ENCODE data around the gene C2orf72. TPM values are rescaled to one million over a fixed set of nuclear protein-coding genes. Genes with fewer than 3 reads are reported as not detected.
A peak's percentile ranks its signal among the peaks of the same experiment; 100 is the strongest.

The C2orf72 gene
- total and polyA plus RNA-seq, 8 donors = 3.3 to 41.4 (median 7.3) TPM; not detected in 1

DNA sequence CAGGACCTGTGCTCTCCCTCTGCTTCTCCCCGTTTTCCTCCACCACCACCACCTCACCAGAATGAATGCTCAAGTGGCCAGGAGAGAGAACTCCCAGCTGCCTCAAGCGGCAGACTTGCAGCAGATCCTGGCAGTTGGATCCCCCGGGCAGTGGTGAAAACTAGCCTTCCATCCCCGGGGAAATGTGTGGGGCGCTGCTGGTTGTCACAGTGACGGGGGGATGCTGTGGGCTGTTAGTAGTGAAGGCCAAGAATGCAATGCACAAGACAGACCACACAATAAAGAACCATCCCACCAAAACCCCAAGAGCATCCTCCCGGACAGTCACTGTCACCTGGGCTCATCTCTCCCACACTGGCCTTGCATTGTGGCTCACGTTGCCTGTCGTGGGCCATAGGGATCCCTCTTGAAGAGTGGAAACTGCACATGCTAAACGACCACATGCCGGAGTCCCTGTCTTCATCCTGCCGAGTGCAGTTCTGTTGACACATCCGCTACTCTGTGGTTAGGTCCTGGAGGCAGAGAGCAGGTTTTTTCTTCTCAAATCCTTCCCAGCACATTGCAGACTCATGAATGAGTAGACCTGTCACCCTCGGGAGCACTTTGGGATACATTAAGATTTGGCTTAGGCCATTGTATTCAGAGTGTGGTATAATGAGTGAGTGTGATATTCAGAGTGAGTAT, 27.9 kb upstream of the C2orf72 start:
- Histone ChIP-seq H3K27ac (no peak overlapping the region), H3K27me3 (peaks cover 0 to 5% (median 0%) of the 10 kb centered on the region in 3 donors), H3K36me3 (no peaks in the 10 kb centered on the region), H3K4me3 (no peak overlapping the region), H3K9me3 (no peaks in the 10 kb centered on the region), H3K4me1 (peaks cover 0 to 4% (median 0%) of the 10 kb centered on the region in 4 donors)
- DNase-seq = no peak
- intact Hi-C loops (cut with DNase I; ENCODE audit: low total_unique reads) = no loop called here
- 64 to 79% (median 72%) methylated on average over 12 to 14 of the region's 14 CpGs for WGBS, 5 donors
- no peak for TF ChIP-seq POLR2AphosphoS5 (IDR thresholded peaks at IDR 0.05)
- TF ChIP-seq CTCF (IDR thresholded peaks at IDR 0.05) = no peak
- TF ChIP-seq POLR2A (IDR thresholded peaks at IDR 0.05) = no peak
- no peak for TF ChIP-seq EP300 (IDR thresholded peaks at IDR 0.05)

GRCh38 chr2:231010201-231010730, 27.1 kb upstream of the C2orf72 start:
- 43 to 90% (median 87%) methylated on average over 2 of the region's 2 CpGs for WGBS, 5 donors
- no peaks in the 10 kb centered on the region for H3K9me3 ChIP-seq
- H3K4me1 ChIP-seq = peaks cover 0 to 4% (median 0%) of the 10 kb centered on the region in 4 donors
- H3K27me3 ChIP-seq = peaks cover 0 to 14% (median 0%) of the 10 kb centered on the region in 3 donors
- TF ChIP-seq CTCF (IDR thresholded peaks at IDR 0.05) (no peak), POLR2AphosphoS5 (IDR thresholded peaks at IDR 0.05) (no peak), POLR2A (IDR thresholded peaks at IDR 0.05) (no peak), EP300 (IDR thresholded peaks at IDR 0.05) (no peak)
- no peak overlapping the region for H3K27ac ChIP-seq
- H3K4me3 ChIP-seq = no peak overlapping the region
- intact Hi-C loops (cut with DNase I; ENCODE audit: low total_unique reads) = no loop called here
- no peaks in the 10 kb centered on the region for H3K36me3 ChIP-seq
- no peak for DNase-seq

DNA sequence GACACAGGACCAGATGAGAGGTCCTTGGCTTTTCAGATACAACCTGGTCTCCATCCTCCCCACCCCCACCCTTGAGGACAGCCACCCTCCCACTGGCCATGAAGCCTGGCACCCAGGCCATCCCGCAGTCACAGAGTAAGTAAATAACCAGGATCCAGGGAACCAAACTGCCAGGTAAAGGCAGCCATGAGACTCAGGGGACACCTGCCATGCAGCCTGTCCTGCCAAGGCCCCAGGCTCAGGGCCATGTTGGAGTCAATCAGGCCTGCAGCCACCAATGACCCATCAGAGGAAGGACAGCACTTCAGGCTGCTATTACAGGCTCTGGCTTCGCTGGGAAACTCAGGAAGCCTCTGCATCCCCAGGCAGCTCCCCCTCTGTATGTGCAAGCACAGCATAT, 25.8 kb upstream of the C2orf72 start:
- TF ChIP-seq POLR2A (IDR thresholded peaks at IDR 0.05) (no peak), CTCF (IDR thresholded peaks at IDR 0.05) (no peak), POLR2AphosphoS5 (IDR thresholded peaks at IDR 0.05) (no peak), EP300 (IDR thresholded peaks at IDR 0.05) (no peak)
- Histone ChIP-seq H3K9me3 (no peaks in the 10 kb centered on the region), H3K4me1 (peaks cover 0 to 4% (median 0%) of the 10 kb centered on the region in 4 donors), H3K36me3 (no peaks in the 10 kb centered on the region), H3K27me3 (peaks cover 0 to 18% (median 0%) of the 10 kb centered on the region in 3 donors), H3K4me3 (no peak overlapping the region), H3K27ac (no peak overlapping the region)
- 31 to 75% (median 57%) methylated on average over 1 to 2 of the region's 2 CpGs for WGBS, 5 donors
- intact Hi-C loops (cut with DNase I; ENCODE audit: low total_unique reads) = no loop called here
- no peak for DNase-seq

GRCh38 chr2:231012463-231012862, 24.9 kb upstream of the C2orf72 start:
- Histone ChIP-seq H3K36me3 (no peaks in the 10 kb centered on the region), H3K9me3 (no peaks in the 10 kb centered on the region), H3K27me3 (peaks cover 0 to 20% (median 0%) of the 10 kb centered on the region in 3 donors), H3K27ac (no peak overlapping the region), H3K4me3 (no peak overlapping the region), H3K4me1 (no peaks in the 10 kb centered on the region)
- WGBS, 5 donors = 42 to 83% (median 65%) methylated on average over 3 of the region's 3 CpGs
- DNase-seq = peak in 1 of 2 donors; percentile 50
- intact Hi-C loops (cut with DNase I; ENCODE audit: low total_unique reads) = no loop called here
- TF ChIP-seq POLR2AphosphoS5 (IDR thresholded peaks at IDR 0.05) (no peak), POLR2A (IDR thresholded peaks at IDR 0.05) (no peak), CTCF (IDR thresholded peaks at IDR 0.05) (no peak), EP300 (IDR thresholded peaks at IDR 0.05) (no peak)

All from stomach (tissue), 9 donors.